Measurements from ENCODE around the gene CD99L2.

DNA sequence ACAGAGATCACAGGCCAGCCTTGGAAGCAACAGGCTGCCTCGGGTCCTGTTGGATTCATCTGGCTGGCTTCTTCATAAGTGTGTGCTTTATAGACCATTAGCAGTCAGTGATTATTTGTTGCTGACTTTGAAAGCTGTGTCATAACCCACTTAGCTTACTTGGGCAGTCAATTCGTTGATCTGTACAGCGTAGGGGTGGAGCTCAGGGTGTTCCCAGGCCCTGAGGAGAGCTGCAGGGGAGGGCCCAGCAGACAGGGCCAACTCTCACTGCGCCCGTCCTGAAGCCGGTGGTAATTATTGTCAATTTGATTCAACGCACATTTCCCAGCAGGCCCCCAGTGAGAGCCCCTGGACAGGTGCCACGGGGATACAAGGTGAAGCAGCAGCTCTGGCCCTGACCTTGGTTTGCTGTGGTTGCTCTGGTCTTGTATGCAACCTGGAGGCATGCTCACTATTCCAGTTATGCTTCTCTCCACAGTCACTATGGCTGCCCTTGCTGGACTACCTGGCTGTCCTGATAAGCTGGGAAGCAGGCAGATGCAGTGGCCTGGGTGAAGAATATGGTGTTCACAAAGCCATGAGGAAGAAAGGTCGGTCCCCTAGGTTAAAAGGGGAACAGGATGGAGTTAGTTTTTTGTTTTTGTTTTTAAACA, 44.6 kb upstream of the CD99L2 start:
- TF ChIP-seq POLR2A (IDR thresholded peaks at IDR 0.05; ENCODE audit: low read depth, low read length) (no peak), TAF1 (IDR thresholded peaks at IDR 0.05; ENCODE audit: low read depth, low read length) (no peak), POLR2AphosphoS5 (IDR thresholded peaks at IDR 0.05; ENCODE audit: low read depth, low read length) (no peak), SPI1 (IDR thresholded peaks at IDR 0.05; ENCODE audit: low read depth, low read length) (no peak)
